Colonic mucosa (tissue), 4 donors: ENCODE data around the gene MIPEP. TPM values are rescaled to one million over a fixed set of nuclear protein-coding genes. Genes with fewer than 3 reads are reported as not detected.
"Not testable (repeated sequence)": the region's sequence is repeated elsewhere in the genome, so short reads cannot be mapped to it uniquely, and the experiment has no call there.

Source experiments
- DNase-seq: peaks from one replicate; pipeline ENCODE4 v3.0.0-alpha.2; 2020
- H3K27ac ChIP-seq: fragments of 200-600 bp; one replicate; pipeline ENCODE4 v1.8.0; 2021
- H3K27me3 ChIP-seq: fragments of 200-600 bp; one replicate; pipeline ENCODE4 v1.8.0; 2021
- H3K36me3 ChIP-seq: fragments of 200-600 bp; one replicate; pipeline ENCODE4 v1.8.0; 2021
- H3K4me1 ChIP-seq: fragments of 200-600 bp; one replicate; pipeline ENCODE4 v1.8.0; 2021; ENCODE audit warnings: mild to moderate bottlenecking
- H3K4me3 ChIP-seq: fragments of 200-600 bp; one replicate; pipeline ENCODE4 v1.8.0; 2021
- H3K9ac ChIP-seq, 2 donors: one replicate each; pipeline ENCODE4 v1.7.0; 2013; ENCODE audit warnings: control low read depth in 2 of 2, low read depth in 2 of 2, low read length in 2 of 2
- H3K9me3 ChIP-seq: fragments of 200-600 bp; one replicate; pipeline ENCODE4 v1.8.0; 2021
- CTCF ChIP-seq: fragments of 200-600 bp; IDR thresholded peaks from one replicate; pipeline ENCODE4 v1.8.0; 2022; ENCODE audit warnings: antibody characterized with exemption, mild to moderate bottlenecking
- intact Hi-C: fragments of 100-400 bp; cut with DNase I; formaldehyde crosslinking; loops from one replicate; pipeline ENCODE4 v1.14.1; 2022
- total RNA-seq, 2 donors: library from RNA; stranded (reverse); fragmentation: NEBNext Ultra II Directional in 1 of 2; extraction: Animal tissue kit (Norgen Biotek cat#: 25700) in 1 of 2; gene quantifications; one replicate each; pipeline ENCODE4 v1.2.1, GENCODE V29; 2021
- donor health status: healthy.
- donor health status: DM: no; HTN: no; CAD: no.
- donor health status: DM: no; HTN: no; CAD: no.

MIPEP gene
- total RNA-seq, 2 donors from 2014 or later, result 25.9 to 33.0 TPM

- no peaks in the 10 kb centered on the region for H3K36me3 ChIP-seq
- intact Hi-C loops, result no loop called here
- no peaks in the 10 kb centered on the region for H3K9me3 ChIP-seq
- no peak overlapping the region for H3K4me3 ChIP-seq
- no peaks in the 10 kb centered on the region for H3K27me3 ChIP-seq
- H3K9ac ChIP-seq, result no peak overlapping the region
- H3K4me1 ChIP-seq, result no peaks in the 10 kb centered on the region
- DNase-seq, result no peak
- TF ChIP-seq CTCF, result no peak
- H3K27ac ChIP-seq, result no peak overlapping the region
Observed at GRCh38 chr13:23751195-23751594, 138.0 kb downstream of the MIPEP start.

- Histone ChIP-seq H3K4me3 (no peak overlapping the region), H3K9me3 (no peaks in the 10 kb centered on the region), H3K9ac (no peak overlapping the region), H3K36me3 (no peaks in the 10 kb centered on the region), H3K27me3 (no peaks in the 10 kb centered on the region), H3K4me1 (no peaks in the 10 kb centered on the region), H3K27ac (no peak overlapping the region)
- DNase-seq, result no peak
- intact Hi-C loops, result no loop called here
- no peak for TF ChIP-seq CTCF
Observed at GRCh38 chr13:23750383-23751121, 138.6 kb downstream of the MIPEP start.

GRCh38 chr13:23749288-23749873 lies 139.8 kb downstream of the MIPEP start:
- Histone ChIP-seq H3K9ac (no peak overlapping the region), H3K9me3 (no peaks in the 10 kb centered on the region), H3K4me1 (no peaks in the 10 kb centered on the region), H3K4me3 (no peak overlapping the region), H3K27me3 (no peaks in the 10 kb centered on the region), H3K27ac (no peak overlapping the region), H3K36me3 (no peaks in the 10 kb centered on the region)
- DNase-seq, result no peak
- intact Hi-C loops, result no loop called here
- no peak for TF ChIP-seq CTCF

GRCh38 chr13:23748109-23748990 lies 140.8 kb downstream of the MIPEP start:
- no peaks in the 10 kb centered on the region for H3K4me1 ChIP-seq
- no peak overlapping the region for H3K4me3 ChIP-seq
- no peaks in the 10 kb centered on the region for H3K36me3 ChIP-seq
- intact Hi-C loops, result no loop called here
- H3K27me3 ChIP-seq, result no peaks in the 10 kb centered on the region
- no peak overlapping the region for H3K27ac ChIP-seq
- H3K9ac ChIP-seq, result no peak overlapping the region
- H3K9me3 ChIP-seq, result no peaks in the 10 kb centered on the region
- no peak for DNase-seq
- TF ChIP-seq CTCF, result no peak

- H3K4me3 ChIP-seq, H3K36me3 ChIP-seq, H3K27ac ChIP-seq, H3K4me1 ChIP-seq, DNase-seq, H3K9ac ChIP-seq, H3K9me3 ChIP-seq, intact Hi-C loops, H3K27me3 ChIP-seq: not testable (repeated sequence)
Observed at GRCh38 chr13:23746141-23746540, 143.1 kb downstream of the MIPEP start.
